HG03457 (cell line): ENCODE data around the gene DPH7.
"Not testable (repeated sequence)": the region's sequence is repeated elsewhere in the genome, so short reads cannot be mapped to it uniquely, and the experiment has no call there.

ENCODE experiments used
- ATAC-seq: cut with Tn5 transposase; IDR thresholded peaks from one replicate; pipeline ENCODE4 v1.9.1; 2021; ENCODE audit warnings: moderate number of reproducible peaks; ENCODE audit not compliant: unreplicated experiment

Gene DPH7

GRCh38 chr9:137550958-137551263 is 27.8 kb downstream of the DPH7 start:
- not testable (repeated sequence) for ATAC-seq

GRCh38 chr9:137550231-137550621 is 28.5 kb downstream of the DPH7 start, which contains the start of gene PNPLA7:
Gene PNPLA7 (minus strand): TSS chr9:137550402. CDS start chr9:137550197, 205 bp downstream.
- no peak for ATAC-seq

- no peak for ATAC-seq
These were observed 30.8 kb downstream of the DPH7 start for GRCh38 chr9:137547687-137548543.

- no peak for ATAC-seq
These were observed 33.6 kb downstream of the DPH7 start for GRCh38 chr9:137545123-137545522.

GRCh38 chr9:137544176-137544760 is 34.5 kb downstream of the DPH7 start:
- no peak for ATAC-seq

- no peak for ATAC-seq
These were observed 35.3 kb downstream of the DPH7 start for GRCh38 chr9:137543237-137543963.

GRCh38 chr9:137542486-137542885 is 36.2 kb downstream of the DPH7 start:
- ATAC-seq, result no peak

GRCh38 chr9:137540536-137540935 is 38.2 kb downstream of the DPH7 start:
- no peak for ATAC-seq

- no peak for ATAC-seq
These were observed 40.7 kb downstream of the DPH7 start for GRCh38 chr9:137538058-137538457.

- not testable (repeated sequence) for ATAC-seq
These were observed 42.1 kb downstream of the DPH7 start for GRCh38 chr9:137536594-137537131.

- ATAC-seq, result no peak
These were observed 43.7 kb downstream of the DPH7 start for GRCh38 chr9:137535120-137535428.

GRCh38 chr9:137534256-137535119 is 44.2 kb downstream of the DPH7 start:
- no peak for ATAC-seq

GRCh38 chr9:137532891-137533468 is 45.7 kb downstream of the DPH7 start:
- not testable (repeated sequence) for ATAC-seq

- ATAC-seq, result no peak
These were observed 47.5 kb downstream of the DPH7 start for GRCh38 chr9:137531099-137531765.

- ATAC-seq, result no peak
These were observed 48.4 kb downstream of the DPH7 start for GRCh38 chr9:137530331-137530730.

GRCh38 chr9:137524981-137525317 is 53.8 kb downstream of the DPH7 start:
- no peak for ATAC-seq

GRCh38 chr9:137524161-137524980 is 54.4 kb downstream of the DPH7 start:
- ATAC-seq, result no peak

- ATAC-seq, result no peak
These were observed 55.8 kb downstream of the DPH7 start for GRCh38 chr9:137522746-137523455.
